Type B pancreatic cell (in vitro differentiated cells): ENCODE results near the gene SYN1. TPM values are rescaled to one million over a fixed set of nuclear protein-coding genes. Genes with fewer than 3 reads are reported as not detected.

ENCODE experiments used
- DNase-seq: peaks from one replicate; pipeline ENCODE4 v3.0.0; 2021; ENCODE audit warnings: mixed read lengths; ENCODE audit not compliant: unreplicated experiment; ENCODE audit errors: extremely low spot score
- H3K27ac Mint-ChIP-seq: 2 replicates; pipeline ENCODE4 v1.8.0; 2021; ENCODE audit warnings: mild to moderate bottlenecking, mixed read lengths
- H3K27me3 Mint-ChIP-seq: 2 replicates; pipeline ENCODE4 v1.8.0; 2021; ENCODE audit warnings: mixed read lengths
- H3K36me3 Mint-ChIP-seq: 2 replicates; pipeline ENCODE4 v1.8.0; 2021; ENCODE audit warnings: mixed read lengths
- H3K4me1 Mint-ChIP-seq: one replicate; pipeline ENCODE4 v1.8.0; 2021; ENCODE audit warnings: mixed read lengths; ENCODE audit not compliant: unreplicated experiment
- H3K4me3 Mint-ChIP-seq: 2 replicates; pipeline ENCODE4 v1.8.0; 2021; ENCODE audit warnings: mild to moderate bottlenecking, mixed read lengths
- H3K9me3 Mint-ChIP-seq: 2 replicates; pipeline ENCODE4 v1.8.0; 2021; ENCODE audit warnings: mixed read lengths
- total RNA-seq: library from RNA; stranded (reverse); gene quantifications from 2 replicates; pipeline ENCODE4 v1.2.1, GENCODE V29; 2021; ENCODE audit warnings: low replicate concordance
- TF ChIP-seq, protein P1 (sequence below): fragments of 200-600 bp; sonication (generic); conservative IDR thresholded peaks from 2 replicates; pipeline ENCODE4 v1.5.0; 2021; ENCODE audit warnings: antibody characterized with exemption, mild to moderate bottlenecking

SYN1 gene
- total RNA-seq, 1 donor from 2014 or later: 4.2 TPM

DNA sequence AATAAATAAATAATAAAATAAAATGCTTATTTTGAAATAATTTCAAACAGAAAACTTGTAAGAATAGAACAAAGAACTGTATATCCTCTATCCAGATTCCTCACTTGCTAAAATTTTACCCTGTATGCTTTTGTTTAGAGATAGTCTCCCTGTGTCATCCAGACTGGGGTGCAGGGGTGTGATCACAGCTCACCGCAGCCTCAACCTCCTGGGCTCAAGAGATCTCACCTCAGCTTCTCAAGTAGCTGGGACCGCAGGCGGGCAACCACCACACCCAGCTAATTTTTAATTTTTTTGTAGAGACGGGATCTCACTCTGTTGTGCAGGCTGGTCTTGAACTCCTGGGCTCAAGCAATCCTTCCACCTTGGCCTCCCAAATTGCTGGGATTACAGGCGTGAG is 76.2 kb downstream of the SYN1 start:
- no peak overlapping the region for H3K4me3 Mint-ChIP-seq
- H3K27me3 Mint-ChIP-seq: no peaks in the 10 kb centered on the region

DNA sequence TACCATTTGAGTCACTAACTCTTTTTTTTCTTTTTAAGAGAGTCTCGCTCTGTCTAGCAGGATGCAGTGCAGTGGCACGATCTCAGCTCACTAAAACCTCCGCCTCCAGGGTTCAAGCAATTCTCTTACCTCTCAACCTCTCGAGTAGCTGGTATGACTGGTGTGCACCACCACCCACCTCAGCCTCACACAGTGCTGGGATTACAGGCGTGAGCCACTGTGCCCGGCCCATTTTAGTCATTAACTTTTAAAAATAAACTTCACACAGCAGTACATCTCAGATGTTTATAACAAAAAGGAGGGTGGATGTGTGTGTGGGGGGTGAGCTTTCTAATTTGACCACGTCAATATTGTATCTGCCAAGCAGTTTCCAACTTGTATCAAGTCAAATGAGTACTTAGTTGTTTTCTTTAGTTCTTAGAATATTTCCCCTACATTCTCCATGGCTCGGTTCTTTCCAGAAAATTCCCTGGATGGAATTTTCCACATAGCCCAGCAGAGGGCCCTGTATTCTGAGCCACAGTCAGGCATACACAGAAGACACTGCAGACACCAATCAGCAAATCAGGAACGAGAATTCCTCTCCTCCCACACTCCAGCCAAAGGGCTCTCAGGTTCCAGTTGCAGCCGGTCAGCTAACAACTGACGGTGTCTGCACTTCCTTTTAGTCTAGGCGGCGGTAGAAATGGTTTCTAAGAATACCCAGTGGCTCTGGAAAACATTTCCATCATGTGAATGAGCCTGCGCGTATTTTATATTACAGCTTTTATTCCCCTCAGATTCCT is 78.7 kb downstream of the SYN1 start:
- H3K4me3 Mint-ChIP-seq: peak overlapping the region; percentile 59

More for the DNA sequence above, 76.2 kb downstream of the SYN1 start:
- TF ChIP-seq, protein P1, sequence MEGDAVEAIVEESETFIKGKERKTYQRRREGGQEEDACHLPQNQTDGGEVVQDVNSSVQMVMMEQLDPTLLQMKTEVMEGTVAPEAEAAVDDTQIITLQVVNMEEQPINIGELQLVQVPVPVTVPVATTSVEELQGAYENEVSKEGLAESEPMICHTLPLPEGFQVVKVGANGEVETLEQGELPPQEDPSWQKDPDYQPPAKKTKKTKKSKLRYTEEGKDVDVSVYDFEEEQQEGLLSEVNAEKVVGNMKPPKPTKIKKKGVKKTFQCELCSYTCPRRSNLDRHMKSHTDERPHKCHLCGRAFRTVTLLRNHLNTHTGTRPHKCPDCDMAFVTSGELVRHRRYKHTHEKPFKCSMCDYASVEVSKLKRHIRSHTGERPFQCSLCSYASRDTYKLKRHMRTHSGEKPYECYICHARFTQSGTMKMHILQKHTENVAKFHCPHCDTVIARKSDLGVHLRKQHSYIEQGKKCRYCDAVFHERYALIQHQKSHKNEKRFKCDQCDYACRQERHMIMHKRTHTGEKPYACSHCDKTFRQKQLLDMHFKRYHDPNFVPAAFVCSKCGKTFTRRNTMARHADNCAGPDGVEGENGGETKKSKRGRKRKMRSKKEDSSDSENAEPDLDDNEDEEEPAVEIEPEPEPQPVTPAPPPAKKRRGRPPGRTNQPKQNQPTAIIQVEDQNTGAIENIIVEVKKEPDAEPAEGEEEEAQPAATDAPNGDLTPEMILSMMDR: no peak
- Mint-ChIP-seq H3K9me3 (no peaks in the 10 kb centered on the region), H3K36me3 (no peaks in the 10 kb centered on the region), H3K4me1 (peaks cover 6% of the 10 kb centered on the region), H3K27ac (no peak overlapping the region)
- no peak for DNase-seq

DNA sequence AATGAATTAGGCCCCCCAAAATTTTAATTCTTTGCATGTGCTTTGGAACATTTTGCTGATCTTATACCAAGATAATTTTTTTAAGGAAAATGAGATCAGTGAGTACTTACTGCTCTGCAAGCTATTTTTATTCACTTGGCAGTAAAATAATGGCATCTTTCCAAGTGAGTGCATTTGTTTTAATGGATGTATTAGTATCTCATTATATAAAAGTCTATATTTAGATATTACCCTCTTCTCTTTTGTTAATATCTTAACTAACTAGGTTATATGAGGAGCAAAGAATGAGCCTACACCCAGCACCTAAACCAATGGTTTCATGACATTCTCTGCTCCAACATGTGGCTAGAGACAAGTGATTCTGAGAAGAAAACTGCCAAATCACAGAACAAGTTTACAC is 79.8 kb downstream of the SYN1 start:
- no peaks in the 10 kb centered on the region for H3K9me3 Mint-ChIP-seq
- no peak overlapping the region for H3K27ac Mint-ChIP-seq

More for the DNA sequence above, 78.7 kb downstream of the SYN1 start:
- peaks cover 6% of the 10 kb centered on the region for H3K4me1 Mint-ChIP-seq
- H3K27ac Mint-ChIP-seq: peak overlapping the region; percentile 73
- H3K9me3 Mint-ChIP-seq: no peaks in the 10 kb centered on the region
- no peaks in the 10 kb centered on the region for H3K27me3 Mint-ChIP-seq
- TF ChIP-seq, protein P1: peak; percentile 73
- DNase-seq: no peak
- H3K36me3 Mint-ChIP-seq: no peaks in the 10 kb centered on the region

DNA sequence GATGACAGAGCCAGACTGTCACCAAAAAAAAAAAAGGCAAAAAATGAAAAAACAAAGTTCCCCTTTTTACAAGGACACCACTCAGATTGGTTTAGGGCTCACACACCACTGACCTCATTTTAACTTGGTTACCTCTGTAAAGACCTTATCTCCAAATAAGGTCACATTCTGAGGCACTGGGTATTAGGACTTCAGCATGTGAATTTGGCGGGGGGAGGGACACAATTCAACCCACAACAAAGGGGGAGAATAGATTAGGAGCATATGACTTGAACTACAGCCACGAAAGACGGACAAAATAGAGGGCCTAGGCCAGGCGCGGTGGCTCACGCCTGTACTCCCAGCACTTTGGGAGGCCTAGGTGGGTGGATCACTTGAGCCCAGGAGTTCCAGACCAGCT is 89.6 kb downstream of the SYN1 start:
- DNase-seq: no peak
- H3K9me3 Mint-ChIP-seq: no peaks in the 10 kb centered on the region
- H3K27me3 Mint-ChIP-seq: no peaks in the 10 kb centered on the region
- no peak overlapping the region for H3K27ac Mint-ChIP-seq
- H3K4me3 Mint-ChIP-seq: no peak overlapping the region
- no peaks in the 10 kb centered on the region for H3K36me3 Mint-ChIP-seq
- TF ChIP-seq, protein P1: no peak
- H3K4me1 Mint-ChIP-seq: no peaks in the 10 kb centered on the region

More for the DNA sequence above, 79.8 kb downstream of the SYN1 start:
- TF ChIP-seq, protein P1: no peak
- no peak for DNase-seq
- H3K4me3 Mint-ChIP-seq: no peak overlapping the region
- no peaks in the 10 kb centered on the region for H3K36me3 Mint-ChIP-seq
- H3K4me1 Mint-ChIP-seq: peaks cover 6% of the 10 kb centered on the region
- no peaks in the 10 kb centered on the region for H3K27me3 Mint-ChIP-seq

DNA sequence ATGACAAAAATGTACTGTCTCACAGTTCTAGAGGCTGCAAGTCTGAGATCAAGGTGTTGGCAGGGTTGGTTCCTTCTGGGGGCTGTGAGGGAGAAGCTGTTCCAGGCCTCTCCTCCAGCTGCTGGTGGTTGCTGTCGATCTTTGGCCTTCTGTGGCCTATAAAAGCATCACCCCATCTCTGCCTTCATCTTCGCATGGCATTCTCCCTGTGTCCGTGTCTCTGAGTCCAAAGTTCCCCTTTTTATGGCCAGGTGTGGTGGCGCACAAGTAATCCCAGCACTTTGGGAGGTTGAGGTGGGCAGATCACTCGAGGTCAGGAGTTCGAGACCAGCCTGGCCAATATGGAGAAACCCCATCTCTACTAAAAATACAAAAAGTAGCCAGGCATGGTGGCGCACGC is 90.1 kb downstream of the SYN1 start:
- Mint-ChIP-seq H3K4me3 (no peak overlapping the region), H3K4me1 (no peaks in the 10 kb centered on the region), H3K27me3 (no peaks in the 10 kb centered on the region), H3K36me3 (no peaks in the 10 kb centered on the region), H3K27ac (no peak overlapping the region), H3K9me3 (no peaks in the 10 kb centered on the region)
- no peak for DNase-seq
- TF ChIP-seq, protein P1: no peak
